Measurements from ENCODE around the gene CLTC. TPM values are rescaled to one million over a fixed set of nuclear protein-coding genes. Genes with fewer than 3 reads are reported as not detected.

Gene CLTC
- total and polyA plus RNA-seq, 10 donors: 47.8 to 289 (median 236) TPM

DNA sequence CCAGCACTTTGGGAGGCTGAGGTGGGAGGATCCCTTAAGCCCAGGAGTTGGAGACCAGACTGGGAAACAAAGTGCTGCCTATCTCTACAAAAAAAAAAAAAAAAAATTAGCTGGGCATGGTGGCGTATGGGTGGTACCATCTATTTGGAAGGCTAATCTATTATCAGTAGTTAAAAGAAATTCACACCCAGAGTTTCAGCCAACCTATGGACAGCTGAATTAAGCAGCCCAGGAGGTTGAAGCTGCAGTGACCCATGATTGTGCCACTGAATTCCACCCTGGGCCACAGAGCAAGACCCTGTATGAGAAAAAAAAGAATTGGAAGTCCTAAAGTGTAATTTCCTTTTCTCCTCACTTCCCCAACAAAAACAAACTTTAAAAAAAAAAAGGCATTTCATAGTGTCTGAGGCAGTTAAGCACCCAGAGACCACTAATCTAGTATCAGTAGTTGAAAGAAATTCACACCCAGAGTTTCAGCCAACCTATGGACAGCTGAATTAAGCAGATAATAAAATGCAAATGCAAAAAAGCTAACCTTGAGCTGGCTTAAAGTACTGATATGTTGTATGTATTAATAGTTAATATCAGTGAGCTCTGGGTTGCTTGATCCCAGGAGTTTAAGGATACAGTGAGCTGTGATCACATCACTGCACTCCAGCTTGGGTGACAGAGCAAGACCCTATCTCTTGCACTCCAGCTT, 18.1 kb downstream of the CLTC start:
- H3K4me1 ChIP-seq: peaks cover 75 to 98% (median 91%) of the 10 kb centered on the region in 6 donors
- H3K27ac ChIP-seq: peak overlapping the region in 5 of 8 donors; percentile 15 to 66 (median 49)
- no peak for TF ChIP-seq POLR2A (IDR thresholded peaks at IDR 0.05)
- no peak for TF ChIP-seq CTCF (IDR thresholded peaks at IDR 0.05 in 8 of 11, conservative IDR thresholded peaks at IDR 0.05 in 3 of 11)
- no peak for TF ChIP-seq POLR2AphosphoS5 (IDR thresholded peaks at IDR 0.05)
- intact Hi-C loops (cut with DNase I; ENCODE audit: low total_unique reads): no loop called here
- H3K27me3 ChIP-seq (replicated peaks in 1 of 7): no peaks in the 10 kb centered on the region
- peaks cover 0 to 4% (median 0%) of the 10 kb centered on the region in 6 donors for H3K36me3 ChIP-seq
- no peaks in the 10 kb centered on the region for H3K9me3 ChIP-seq
- H3K4me3 ChIP-seq: no peak overlapping the region
- no peak for DNase-seq
- 58 to 81% (median 74%) methylated on average over 1 of the region's 1 CpG for whole genome bisulfite sequencing, 5 donors

GRCh38 chr17:59638553-59638952, 18.9 kb downstream of the CLTC start:
- intact Hi-C loops (cut with DNase I; ENCODE audit: low total_unique reads): no loop called here
- H3K4me1 ChIP-seq: peaks cover 69 to 98% (median 91%) of the 10 kb centered on the region in 6 donors

DNA sequence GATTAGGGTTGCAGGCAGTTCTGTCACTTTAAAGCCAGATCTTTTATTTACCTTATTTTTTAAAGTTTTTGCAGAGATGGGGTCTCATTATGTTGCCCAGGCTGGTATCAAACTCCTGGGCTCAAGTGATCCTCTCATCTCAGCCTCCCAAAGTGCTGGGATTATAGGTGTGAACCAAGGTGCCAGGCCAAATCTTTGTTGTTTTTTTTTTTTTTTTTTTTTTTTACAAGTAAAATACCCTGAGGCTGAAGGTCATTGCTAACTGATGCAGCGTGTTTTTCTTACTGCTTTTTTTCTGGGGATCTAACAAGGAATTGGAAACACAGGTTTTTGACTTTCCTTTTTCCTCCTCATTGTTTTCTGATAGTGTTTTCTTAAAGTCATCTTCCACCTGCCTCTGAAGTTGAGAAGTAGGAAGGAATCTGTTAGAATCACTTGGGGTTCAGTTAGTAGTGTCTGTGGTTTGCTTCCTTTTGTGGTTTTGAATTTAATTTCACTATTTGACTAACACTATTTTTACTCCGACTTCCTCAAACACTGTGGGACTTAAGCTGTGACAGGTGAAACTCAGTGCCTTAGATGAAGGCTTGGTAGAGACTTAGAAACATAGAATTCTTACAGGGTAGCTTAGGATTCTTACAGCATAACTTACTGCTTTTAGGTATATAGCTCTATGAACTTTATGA, 22.2 kb downstream of the CLTC start:
- H3K9me3 ChIP-seq: no peaks in the 10 kb centered on the region
- no peak for TF ChIP-seq CTCF (IDR thresholded peaks at IDR 0.05 in 8 of 11, conservative IDR thresholded peaks at IDR 0.05 in 3 of 11)
- no peak for TF ChIP-seq POLR2A (IDR thresholded peaks at IDR 0.05)
- no peak for DNase-seq
- H3K4me3 ChIP-seq: no peak overlapping the region
- peak overlapping the region in 7 of 8 donors; percentile 39 to 66 (median 56) for H3K27ac ChIP-seq
- no peaks in the 10 kb centered on the region for H3K27me3 ChIP-seq (replicated peaks in 1 of 7)
- H3K4me1 ChIP-seq: peaks cover 47 to 98% (median 80%) of the 10 kb centered on the region in 6 donors
- peaks cover 0 to 31% (median 10%) of the 10 kb centered on the region in 6 donors for H3K36me3 ChIP-seq
- intact Hi-C loops (cut with DNase I; ENCODE audit: low total_unique reads): no loop called here
- 11 to 23% (median 13%) methylated on average over 2 of the region's 2 CpGs for WGBS, 5 donors

More at GRCh38 chr17:59638553-59638952, 18.9 kb downstream of the CLTC start:
- peaks cover 0 to 4% (median 0%) of the 10 kb centered on the region in 6 donors for H3K36me3 ChIP-seq
- WGBS, 5 donors: 78 to 83% (median 83%) methylated on average over 10 of the region's 10 CpGs
- TF ChIP-seq CTCF (IDR thresholded peaks at IDR 0.05 in 8 of 11, conservative IDR thresholded peaks at IDR 0.05 in 3 of 11): no peak
- no peak for TF ChIP-seq POLR2AphosphoS5 (IDR thresholded peaks at IDR 0.05)
- no peak for TF ChIP-seq POLR2A (IDR thresholded peaks at IDR 0.05)
- peak overlapping the region in 4 of 8 donors; percentile 15 to 66 (median 52) for H3K27ac ChIP-seq
- H3K27me3 ChIP-seq (replicated peaks in 1 of 7): no peaks in the 10 kb centered on the region
- H3K9me3 ChIP-seq: no peaks in the 10 kb centered on the region
- no peak overlapping the region for H3K4me3 ChIP-seq
- no peak for DNase-seq

DNA sequence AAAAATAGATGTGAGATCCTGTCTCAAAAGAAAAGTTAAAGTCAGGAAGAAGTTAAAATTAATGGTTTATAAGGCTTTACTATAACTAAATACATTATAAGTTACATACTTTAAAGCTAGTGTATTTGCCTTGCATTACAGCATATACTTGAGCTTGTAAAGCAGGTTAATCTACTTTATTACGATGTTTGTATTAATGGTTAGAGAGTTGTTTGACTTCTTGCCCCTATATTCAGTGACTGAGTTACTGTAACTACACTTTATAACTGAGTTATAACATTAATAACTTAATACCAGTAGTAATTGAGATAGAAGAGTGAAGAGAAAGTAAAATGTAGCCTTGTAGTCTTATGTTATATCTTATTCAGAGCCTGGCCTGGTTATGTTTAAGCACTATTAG, 22.9 kb downstream of the CLTC start:
- H3K9me3 ChIP-seq: no peaks in the 10 kb centered on the region
- peak overlapping the region in 6 of 8 donors; percentile 39 to 66 (median 56) for H3K27ac ChIP-seq
- intact Hi-C loops (cut with DNase I; ENCODE audit: low total_unique reads): no loop called here
- 57 to 92% (median 84%) methylated on average over 1 of the region's 1 CpG for WGBS, 5 donors
- H3K4me1 ChIP-seq: peaks cover 46 to 100% (median 78%) of the 10 kb centered on the region in 6 donors
- H3K27me3 ChIP-seq (replicated peaks in 1 of 7): no peaks in the 10 kb centered on the region
- TF ChIP-seq POLR2AphosphoS5 (IDR thresholded peaks at IDR 0.05) (no peak), POLR2A (IDR thresholded peaks at IDR 0.05) (no peak), CTCF (IDR thresholded peaks at IDR 0.05 in 8 of 11, conservative IDR thresholded peaks at IDR 0.05 in 3 of 11) (no peak)
- peaks cover 0 to 37% (median 14%) of the 10 kb centered on the region in 6 donors for H3K36me3 ChIP-seq
- DNase-seq: no peak
- H3K4me3 ChIP-seq: no peak overlapping the region

All from spleen (tissue), 11 donors.